Nephron progenitor cell (in vitro differentiated cells): ENCODE data around the gene PROKR1.
A peak's percentile ranks its signal among the peaks of the same experiment; 100 is the strongest.

Experiments used
- DNase-seq: peaks from one replicate; pipeline ENCODE4 v3.0.0; 2021
- H3K27ac Mint-ChIP-seq: 2 replicates; pipeline ENCODE4 v1.8.0; 2021; ENCODE audit warnings: mild to moderate bottlenecking, moderate library complexity, mixed read lengths
- H3K27me3 Mint-ChIP-seq: 2 replicates; pipeline ENCODE4 v1.8.0; 2021; ENCODE audit warnings: mild to moderate bottlenecking, low read depth, mixed read lengths; ENCODE audit not compliant: poor library complexity
- H3K36me3 Mint-ChIP-seq: 2 replicates; pipeline ENCODE4 v1.8.0; 2021; ENCODE audit warnings: low read depth, mixed read lengths
- H3K4me1 Mint-ChIP-seq: 2 replicates; pipeline ENCODE4 v1.8.0; 2021; ENCODE audit warnings: mixed read lengths
- H3K4me3 Mint-ChIP-seq: 2 replicates; pipeline ENCODE4 v1.8.0; 2021; ENCODE audit warnings: mild to moderate bottlenecking, moderate library complexity, mixed read lengths
- H3K9me3 Mint-ChIP-seq: 2 replicates; pipeline ENCODE4 v1.8.0; 2021; ENCODE audit warnings: mild to moderate bottlenecking, moderate library complexity, mixed read lengths
- CTCF ChIP-seq: fragments of 200-600 bp; sonication (generic); IDR thresholded peaks from 2 replicates; pipeline ENCODE4 v1.5.0; 2021; ENCODE audit warnings: antibody characterized with exemption

PROKR1 gene

GRCh38 chr2:68623820-68624219 lies 19.6 kb upstream of the PROKR1 start:
- no peak overlapping the region for H3K4me3 Mint-ChIP-seq
- DNase-seq, result no peak
- no peak for TF ChIP-seq CTCF
- peaks cover 13% of the 10 kb centered on the region for H3K27me3 Mint-ChIP-seq
- H3K27ac Mint-ChIP-seq, result no peak overlapping the region
- H3K9me3 Mint-ChIP-seq, result peaks cover 26% of the 10 kb centered on the region
- no peaks in the 10 kb centered on the region for H3K4me1 Mint-ChIP-seq
- H3K36me3 Mint-ChIP-seq, result no peaks in the 10 kb centered on the region

DNA sequence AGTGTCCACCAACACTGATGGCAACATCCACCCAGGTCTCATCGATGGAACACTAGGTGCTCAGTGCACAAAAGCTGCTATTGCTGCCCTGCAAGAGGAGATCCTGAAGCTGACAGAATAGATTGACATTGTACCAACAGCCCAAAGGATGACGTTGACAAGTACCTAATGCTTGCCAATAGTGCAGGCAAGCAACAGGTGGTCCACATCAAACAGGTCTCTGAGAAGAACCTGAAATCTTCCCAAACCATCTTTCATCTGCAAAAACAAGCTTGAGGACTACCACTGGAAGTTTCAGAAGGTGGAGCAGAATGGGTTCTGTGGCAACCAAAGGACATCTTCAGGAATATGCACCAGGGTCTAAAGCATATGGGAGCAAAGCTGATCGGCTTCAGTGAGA lies 15.8 kb upstream of the PROKR1 start:
- Mint-ChIP-seq H3K4me1 (no peaks in the 10 kb centered on the region), H3K9me3 (peaks cover 15% of the 10 kb centered on the region), H3K36me3 (no peaks in the 10 kb centered on the region), H3K27ac (no peak overlapping the region), H3K4me3 (no peak overlapping the region), H3K27me3 (peaks cover 18% of the 10 kb centered on the region)
- DNase-seq, result no peak
- no peak for TF ChIP-seq CTCF

GRCh38 chr2:68632021-68632420 lies 11.4 kb upstream of the PROKR1 start:
- H3K9me3 Mint-ChIP-seq, result peaks cover 8% of the 10 kb centered on the region
- H3K27ac Mint-ChIP-seq, result no peak overlapping the region
- peaks cover 11% of the 10 kb centered on the region for H3K27me3 Mint-ChIP-seq
- TF ChIP-seq CTCF, result no peak
- peaks cover 7% of the 10 kb centered on the region for H3K4me1 Mint-ChIP-seq
- no peaks in the 10 kb centered on the region for H3K36me3 Mint-ChIP-seq
- H3K4me3 Mint-ChIP-seq, result no peak overlapping the region
- DNase-seq, result no peak

- Mint-ChIP-seq H3K9me3 (peaks cover 17% of the 10 kb centered on the region), H3K27me3 (peaks cover 13% of the 10 kb centered on the region), H3K4me3 (no peak overlapping the region), H3K4me1 (peaks cover 12% of the 10 kb centered on the region), H3K36me3 (peaks cover 11% of the 10 kb centered on the region), H3K27ac (peak overlapping the region; percentile 30)
- no peak for TF ChIP-seq CTCF
- DNase-seq, result no peak
These were observed 6.3 kb upstream of the PROKR1 start for GRCh38 chr2:68637047-68637446.

DNA sequence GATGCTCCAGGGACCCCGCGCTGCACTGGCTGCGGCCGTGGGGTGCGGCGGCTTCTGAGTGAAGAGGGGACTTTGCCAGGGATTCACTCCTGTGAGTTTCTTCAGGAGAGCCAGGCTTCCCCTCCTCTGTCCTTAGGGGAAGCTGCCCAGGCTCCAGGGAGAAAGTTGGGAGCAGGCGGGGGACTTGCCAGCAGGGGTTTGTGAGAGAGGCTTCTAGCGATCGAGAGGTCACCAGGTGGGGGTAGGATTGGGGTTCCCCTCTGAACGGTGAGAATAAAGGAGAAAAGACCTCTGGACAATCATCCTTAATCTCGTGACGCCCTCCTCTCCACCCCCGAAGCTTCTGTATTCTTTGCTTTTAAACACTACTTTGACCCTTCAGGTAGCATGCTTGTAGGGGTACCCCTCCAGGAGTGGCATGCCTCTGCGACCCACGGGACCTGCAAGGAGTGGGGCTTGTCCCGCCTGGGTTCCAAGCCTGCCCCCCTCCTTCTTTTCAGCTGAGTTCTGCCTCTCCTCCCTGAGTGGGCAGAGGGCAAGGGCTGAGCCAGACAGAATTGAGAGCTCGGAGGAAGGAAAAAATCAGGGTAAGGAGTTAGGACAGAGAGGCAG lies 601 bp downstream of the PROKR1 start:
- peaks cover 11% of the 10 kb centered on the region for H3K4me1 Mint-ChIP-seq
- peak overlapping the region; percentile 75 for H3K4me3 Mint-ChIP-seq
- H3K27me3 Mint-ChIP-seq, result peaks cover 70% of the 10 kb centered on the region
- peaks cover 27% of the 10 kb centered on the region for H3K9me3 Mint-ChIP-seq
- no peak for TF ChIP-seq CTCF
- peaks cover 17% of the 10 kb centered on the region for H3K36me3 Mint-ChIP-seq
- peak; percentile 8 for DNase-seq
- no peak overlapping the region for H3K27ac Mint-ChIP-seq

GRCh38 chr2:68645523-68645922 lies 2.1 kb downstream of the PROKR1 start:
- peaks cover 22% of the 10 kb centered on the region for H3K9me3 Mint-ChIP-seq
- peaks cover 11% of the 10 kb centered on the region for H3K4me1 Mint-ChIP-seq
- DNase-seq, result no peak
- H3K27me3 Mint-ChIP-seq, result peaks cover 67% of the 10 kb centered on the region
- no peak overlapping the region for H3K27ac Mint-ChIP-seq
- TF ChIP-seq CTCF, result no peak
- H3K4me3 Mint-ChIP-seq, result no peak overlapping the region
- H3K36me3 Mint-ChIP-seq, result peaks cover 15% of the 10 kb centered on the region
